Heart left ventricle (tissue), 16 donors: Measurements from ENCODE around the gene HNRNPUL2. TPM values are rescaled to one million over a fixed set of nuclear protein-coding genes. Genes with fewer than 3 reads are reported as not detected.

Experiments
- ATAC-seq, 4 donors: fragments of 200-7000 bp; cut with Tn5 transposase; one replicate each; pipeline ENCODE4 v1.9.1; 2020 to 2022; ENCODE audit warnings: moderate library complexity in 4 of 4, mild to moderate bottlenecking in 3 of 4, moderate number of reproducible peaks in 1 of 4
- DNase-seq, 5 donors: peaks; one replicate each; pipeline ENCODE4 v3.0.0-alpha.2; 2020
- H3K27ac ChIP-seq, 12 donors: fragments of 200-600 bp; sonication (generic) in 4 of 12; one replicate each; pipeline versions ENCODE4 v1.5.0 to v1.8.0; 2016 to 2022; ENCODE audit warnings: mild to moderate bottlenecking in 2 of 12
- H3K27me3 ChIP-seq, 9 donors: fragments of 200-600 bp; sonication (generic) in 2 of 9; one replicate each; pipeline versions ENCODE4 v1.5.1 to v1.8.0; 2016 to 2022; ENCODE audit warnings: mild to moderate bottlenecking in 3 of 9
- H3K36me3 ChIP-seq, 9 donors: fragments of 200-600 bp; sonication (generic) in 2 of 9; one replicate each; pipeline versions ENCODE4 v1.5.0 to v1.8.0; 2018 to 2022; ENCODE audit warnings: mild to moderate bottlenecking in 2 of 9
- H3K4me1 ChIP-seq, 12 donors: fragments of 200-600 bp; sonication (generic) in 4 of 12; one replicate each; pipeline versions ENCODE4 v1.5.0 to v1.8.0; 2016 to 2022; ENCODE audit warnings: mild to moderate bottlenecking in 3 of 12
- H3K4me3 ChIP-seq, 12 donors: fragments of 200-600 bp; sonication (generic) in 4 of 12; one replicate each; pipeline versions ENCODE4 v1.5.0 to v1.8.0; 2017 to 2022; ENCODE audit warnings: mild to moderate bottlenecking in 9 of 12, moderate library complexity in 4 of 12
- H3K9me3 ChIP-seq, 12 donors: fragments of 200-600 bp; sonication (generic) in 4 of 12; one replicate each; pipeline versions ENCODE4 v1.5.0 to v1.8.0; 2016 to 2022; ENCODE audit warnings: mild to moderate bottlenecking in 1 of 12
- POLR2A ChIP-seq, 2 donors: fragments of 450-650 bp; IDR thresholded peaks; one replicate each; pipeline ENCODE4 v1.6.1; 2017; ENCODE audit warnings: antibody characterized with exemption in 2 of 2, mild to moderate bottlenecking in 2 of 2, moderate library complexity in 2 of 2
- WGBS, 4 donors: extraction: QIAGEN DNeasy Blood & Tissue Kit in 2 of 4; methylation state at CpG; one replicate each; pipeline versions ENCODE4 v1.1.5 to v1.1.7; 2013 to 2018; 5-methylcytosine and 5-hydroxymethylcytosine counted together
- intact Hi-C, 10 donors: fragments of 100-400 bp; cut with DNase I; formaldehyde crosslinking; loops; one replicate each; pipeline versions ENCODE4 v1.11.1 to v1.14.2; 2022
- polyA plus RNA-seq, 2 donors: library from polyadenylated mRNA; stranded (reverse); fragments of 200-250 nt; gene quantifications; one replicate each; pipeline ENCODE4 v1.2.3, GENCODE V29; 2013
- total RNA-seq, 9 donors: library from RNA; depleted of rRNA in 2 of 9; stranded (reverse); fragments of >200 nt in 2 of 9; fragmentation: NEBNext Ultra II Directional in 3 of 9; extraction: Animal tissue kit (Norgen Biotek cat#: 25700) in 3 of 9; gene quantifications; one replicate each; pipeline versions ENCODE4 v1.1.0 to v1.2.4, GENCODE V29; 2016 to 2023
- TF ChIP-seq, protein P1 (sequence below), 12 donors: fragments of 200-600 bp; sonication (generic) in 4 of 12; IDR thresholded peaks; one replicate each; pipeline versions ENCODE4 v1.5.0 to v1.8.0; 2018 to 2022; ENCODE audit warnings: antibody characterized with exemption in 12 of 12, mild to moderate bottlenecking in 5 of 12
- donor health status: ischemic (EF 13 %, LVEDD 7.1; RV severe dilation, severe dysfunction).
- donor health status: healthy with polysubstance abuse.
- donor health status: DM: no; HTN: yes; CAD: no.
- donor health status: DM: no; HTN: no; CAD: no.
- donor health status: ischemic (EF 25% LVEDD 6.9; RV normal size, moderate dysfunction).
- donor health status: ischemic (EF 25% LVEDD 5.7; RV mildly dilated, moderate dysfunction).
- donor health status: healthy.
- donor health status: DM: yes; HTN: yes; CAD: no.
- donor health status: ischemic (EF 35%, LVEDD 5.7; RV mildly dilated, moderate dysfunction).
- donor health status: nonischemic (EF 11% LVEDD 7.7; RV severe dilation, severe dysfunction).
- donor health status: DM: yes; HTN: yes; CAD: no.
- donor health status: PGD.
- donor health status: ischemic (EF 29% LVEDD 5.4; RV normal size, mild dysfunction).
- donor health status: nonischemic (EF 23%, LVEDD 6.1; RV moderate dilation, normal function).

Gene HNRNPUL2
- total and polyA plus RNA-seq, 11 donors, result 9.6 to 39.5 (median 32.7) TPM

DNA sequence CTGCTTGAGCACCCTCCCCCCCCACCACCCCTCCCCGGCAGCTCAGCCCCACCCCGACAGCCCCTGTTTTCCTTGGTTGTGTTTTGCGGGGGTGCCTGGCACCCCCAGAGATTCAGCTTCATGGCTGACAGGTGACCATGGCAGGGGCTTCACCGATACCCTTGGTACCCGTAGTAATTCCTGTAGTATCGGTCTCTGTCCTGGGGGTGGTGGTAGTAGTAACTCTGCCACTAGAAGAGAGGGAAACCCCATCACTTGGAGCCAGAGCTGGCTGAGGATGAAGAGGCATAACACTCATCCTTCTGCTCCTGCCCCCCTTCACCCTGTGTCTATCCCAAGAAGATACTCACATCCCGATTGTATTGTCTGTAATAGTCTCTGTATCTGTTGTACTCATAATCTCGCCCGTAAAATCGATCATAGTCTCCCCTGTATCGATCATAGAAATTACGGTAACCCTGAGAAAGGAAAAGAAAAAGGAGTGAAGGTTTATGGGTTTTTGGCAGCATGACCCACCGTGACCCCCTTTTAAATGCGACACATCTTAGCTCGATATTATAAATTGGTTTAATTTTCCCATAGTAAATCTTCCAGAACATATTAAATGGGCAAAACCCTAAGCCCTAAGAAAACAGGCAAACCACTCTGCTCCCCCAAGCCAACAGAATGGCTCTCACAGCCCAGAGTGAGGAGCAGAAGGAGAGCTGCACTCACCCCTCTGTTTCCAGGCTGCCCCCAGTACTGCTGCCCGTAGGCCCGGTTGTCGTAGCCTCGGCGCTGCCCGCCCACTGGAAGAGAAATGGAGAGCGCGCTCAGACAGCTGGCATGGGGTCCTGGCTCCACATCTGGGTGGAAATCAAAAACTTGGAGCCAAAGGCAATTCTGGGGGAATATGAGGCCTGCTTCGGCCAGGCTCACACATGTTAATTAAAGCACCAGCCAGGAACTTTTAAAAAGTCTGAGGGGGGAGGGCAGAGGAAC lies 11.8 kb downstream of the HNRNPUL2 start:
- WGBS, 4 donors, result 90 to 93% (median 91%) methylated on average over 24 of the region's 24 CpGs
- ATAC-seq, result no peak
- intact Hi-C loops, result no loop called here
- H3K36me3 ChIP-seq, result peaks cover 13 to 100% (median 98%) of the 10 kb centered on the region in 9 donors
- no peak overlapping the region for H3K4me3 ChIP-seq
- H3K9me3 ChIP-seq, result no peaks in the 10 kb centered on the region
- no peak for DNase-seq
- no peaks in the 10 kb centered on the region for H3K27me3 ChIP-seq
- peaks cover 0 to 28% (median 14%) of the 10 kb centered on the region in 12 donors for H3K4me1 ChIP-seq
- TF ChIP-seq, protein P1, sequence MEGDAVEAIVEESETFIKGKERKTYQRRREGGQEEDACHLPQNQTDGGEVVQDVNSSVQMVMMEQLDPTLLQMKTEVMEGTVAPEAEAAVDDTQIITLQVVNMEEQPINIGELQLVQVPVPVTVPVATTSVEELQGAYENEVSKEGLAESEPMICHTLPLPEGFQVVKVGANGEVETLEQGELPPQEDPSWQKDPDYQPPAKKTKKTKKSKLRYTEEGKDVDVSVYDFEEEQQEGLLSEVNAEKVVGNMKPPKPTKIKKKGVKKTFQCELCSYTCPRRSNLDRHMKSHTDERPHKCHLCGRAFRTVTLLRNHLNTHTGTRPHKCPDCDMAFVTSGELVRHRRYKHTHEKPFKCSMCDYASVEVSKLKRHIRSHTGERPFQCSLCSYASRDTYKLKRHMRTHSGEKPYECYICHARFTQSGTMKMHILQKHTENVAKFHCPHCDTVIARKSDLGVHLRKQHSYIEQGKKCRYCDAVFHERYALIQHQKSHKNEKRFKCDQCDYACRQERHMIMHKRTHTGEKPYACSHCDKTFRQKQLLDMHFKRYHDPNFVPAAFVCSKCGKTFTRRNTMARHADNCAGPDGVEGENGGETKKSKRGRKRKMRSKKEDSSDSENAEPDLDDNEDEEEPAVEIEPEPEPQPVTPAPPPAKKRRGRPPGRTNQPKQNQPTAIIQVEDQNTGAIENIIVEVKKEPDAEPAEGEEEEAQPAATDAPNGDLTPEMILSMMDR (IDR thresholded peaks at IDR 0.05), result no peak
- TF ChIP-seq POLR2A (IDR thresholded peaks at IDR 0.05), result no peak
- no peak overlapping the region for H3K27ac ChIP-seq

DNA sequence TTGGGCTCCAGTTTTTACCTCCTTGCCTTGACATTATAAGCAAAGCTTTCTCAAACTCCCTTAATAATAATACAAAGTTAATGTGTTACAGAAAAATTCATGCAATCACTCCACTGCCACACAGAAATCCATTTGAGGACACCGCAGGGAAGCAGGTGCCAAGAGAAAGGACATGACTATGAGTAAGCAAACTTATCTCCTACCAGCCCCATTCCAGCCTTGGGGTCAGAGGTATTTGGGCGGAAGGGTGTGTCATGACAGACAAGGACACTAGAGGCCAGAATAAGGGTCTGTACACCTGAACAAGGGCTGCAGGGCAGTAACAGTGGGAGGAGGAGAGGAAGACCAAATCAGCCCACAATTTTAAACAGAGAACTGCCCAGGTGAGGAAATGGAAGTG lies 13.9 kb downstream of the HNRNPUL2 start:
- Histone ChIP-seq H3K27ac (peak overlapping the region; percentile 1 to 80 (median 62)), H3K27me3 (no peaks in the 10 kb centered on the region), H3K9me3 (no peaks in the 10 kb centered on the region), H3K4me3 (no peak overlapping the region), H3K36me3 (peaks cover 9 to 83% (median 80%) of the 10 kb centered on the region in 9 donors), H3K4me1 (peaks cover 0 to 44% (median 28%) of the 10 kb centered on the region in 12 donors)
- DNase-seq (peak in 1 of 5 donors; percentile 35), ATAC-seq (no peak)
- TF ChIP-seq, protein P1 (IDR thresholded peaks at IDR 0.05), result no peak
- no peak for TF ChIP-seq POLR2A (IDR thresholded peaks at IDR 0.05)
- WGBS, 4 donors, result 52 to 64% (median 59%) methylated on average over 2 of the region's 2 CpGs
- intact Hi-C loops, result no loop called here

DNA sequence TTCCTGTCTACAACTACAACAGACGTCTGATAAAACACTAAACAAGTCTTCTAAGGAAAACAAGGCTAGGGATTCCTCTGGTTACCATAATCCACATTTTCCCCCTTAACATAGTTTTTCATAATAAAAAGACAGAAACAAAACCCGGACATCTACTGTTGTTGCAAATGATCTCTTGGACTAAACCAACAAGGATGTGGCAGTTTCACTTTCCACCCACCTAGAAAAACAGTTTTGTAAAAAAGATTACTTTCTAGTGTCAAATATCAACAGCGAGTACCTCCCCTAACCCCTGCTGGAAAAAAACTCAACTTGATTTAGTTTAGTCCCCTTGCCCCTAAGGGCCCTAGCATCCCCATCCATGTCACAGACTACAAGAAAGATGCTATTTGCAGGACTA lies 14.4 kb downstream of the HNRNPUL2 start:
- 57 to 79% (median 65%) methylated on average over 3 of the region's 3 CpGs for WGBS, 4 donors
- no peak for DNase-seq
- no peaks in the 10 kb centered on the region for H3K27me3 ChIP-seq
- ATAC-seq, result no peak
- TF ChIP-seq, protein P1 (IDR thresholded peaks at IDR 0.05), result no peak
- TF ChIP-seq POLR2A (IDR thresholded peaks at IDR 0.05), result no peak
- H3K4me3 ChIP-seq, result no peak overlapping the region
- intact Hi-C loops, result no loop called here
- H3K4me1 ChIP-seq, result peaks cover 0 to 48% (median 31%) of the 10 kb centered on the region in 12 donors
- peaks cover 9 to 78% (median 75%) of the 10 kb centered on the region in 9 donors for H3K36me3 ChIP-seq
- peak overlapping the region in 11 of 12 donors; percentile 32 to 80 (median 62) for H3K27ac ChIP-seq
- no peaks in the 10 kb centered on the region for H3K9me3 ChIP-seq

DNA sequence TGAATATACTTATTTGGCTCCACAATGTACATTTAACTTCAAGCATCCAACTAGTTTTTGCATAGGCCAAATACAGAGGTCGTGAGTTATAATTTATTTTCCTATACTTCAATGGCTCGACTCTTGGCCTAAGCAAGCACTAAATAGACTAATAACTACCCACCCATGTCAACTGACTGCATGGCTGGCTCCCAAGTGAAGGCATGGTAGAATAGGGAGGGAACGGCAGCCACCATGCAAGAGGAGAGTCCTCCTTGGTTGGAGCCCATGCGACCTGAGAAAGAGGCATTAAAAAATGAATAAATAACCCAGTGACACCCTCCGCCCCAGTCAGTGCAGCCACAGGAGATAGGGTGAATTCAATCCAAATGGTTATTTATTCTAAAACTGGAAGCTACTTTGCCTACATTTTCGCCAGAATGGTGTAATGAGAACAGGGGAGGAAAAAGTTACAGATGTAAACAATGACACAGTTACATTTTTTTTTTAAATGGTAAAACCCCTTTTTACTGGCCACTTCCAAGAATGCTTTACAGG lies 14.9 kb downstream of the HNRNPUL2 start:
- H3K4me3 ChIP-seq, result no peak overlapping the region
- WGBS, 4 donors, result 85 to 90% (median 87%) methylated on average over 6 of the region's 6 CpGs
- H3K9me3 ChIP-seq, result no peaks in the 10 kb centered on the region
- no peaks in the 10 kb centered on the region for H3K27me3 ChIP-seq
- no peak for DNase-seq
- H3K27ac ChIP-seq, result peak overlapping the region in 10 of 12 donors; percentile 32 to 80 (median 62)
- intact Hi-C loops, result no loop called here
- peaks cover 9 to 73% (median 70%) of the 10 kb centered on the region in 9 donors for H3K36me3 ChIP-seq
- H3K4me1 ChIP-seq, result peaks cover 0 to 53% (median 29%) of the 10 kb centered on the region in 12 donors
- TF ChIP-seq, protein P1 (IDR thresholded peaks at IDR 0.05), result no peak
- no peak for TF ChIP-seq POLR2A (IDR thresholded peaks at IDR 0.05)
- no peak for ATAC-seq
